Astrocyte (in vitro differentiated cells and primary cell): ENCODE results near the gene FADS6.

ENCODE experiments used
- EZH2 ChIP-seq: IDR thresholded peaks from 2 replicates; pipeline ENCODE4 v1.6.1; 2012; ENCODE audit warnings: mild to moderate bottlenecking, low read length, inconsistent platforms; ENCODE audit not compliant: insufficient read depth
- TF ChIP-seq, protein P1 (sequence below): IDR thresholded peaks from 2 replicates; pipeline ENCODE4 v1.5.1; 2011; ENCODE audit warnings: low read depth, mild to moderate bottlenecking, inconsistent platforms, low read length, moderate library complexity; ENCODE audit not compliant: insufficient read depth

DNA sequence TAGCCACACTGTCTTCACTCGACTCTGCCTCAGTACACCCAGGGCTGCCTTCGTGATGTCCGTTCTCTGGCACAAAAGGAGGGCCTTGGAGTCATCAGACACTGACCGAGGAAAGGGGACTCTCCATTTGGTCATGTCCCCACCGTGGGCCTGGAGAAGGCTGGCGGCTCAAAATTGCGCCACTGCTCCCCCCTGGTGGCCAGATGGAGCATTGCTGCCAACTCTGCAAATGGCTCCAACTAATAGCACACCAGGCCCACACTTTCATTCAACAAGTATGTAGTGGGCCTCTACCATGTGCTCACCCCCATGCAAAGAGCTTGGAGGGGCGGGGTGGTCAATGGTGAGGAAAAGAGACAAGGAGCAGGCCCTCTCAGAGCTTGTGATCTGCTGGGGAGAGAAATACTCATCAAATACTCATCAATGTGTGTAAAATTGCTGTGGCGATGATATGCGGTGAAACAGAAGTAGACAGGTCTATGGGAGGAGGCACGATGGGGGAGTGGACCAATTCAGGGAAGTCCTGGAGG lies 28.5 kb downstream of the FADS6 start:
- TF ChIP-seq, protein P1, sequence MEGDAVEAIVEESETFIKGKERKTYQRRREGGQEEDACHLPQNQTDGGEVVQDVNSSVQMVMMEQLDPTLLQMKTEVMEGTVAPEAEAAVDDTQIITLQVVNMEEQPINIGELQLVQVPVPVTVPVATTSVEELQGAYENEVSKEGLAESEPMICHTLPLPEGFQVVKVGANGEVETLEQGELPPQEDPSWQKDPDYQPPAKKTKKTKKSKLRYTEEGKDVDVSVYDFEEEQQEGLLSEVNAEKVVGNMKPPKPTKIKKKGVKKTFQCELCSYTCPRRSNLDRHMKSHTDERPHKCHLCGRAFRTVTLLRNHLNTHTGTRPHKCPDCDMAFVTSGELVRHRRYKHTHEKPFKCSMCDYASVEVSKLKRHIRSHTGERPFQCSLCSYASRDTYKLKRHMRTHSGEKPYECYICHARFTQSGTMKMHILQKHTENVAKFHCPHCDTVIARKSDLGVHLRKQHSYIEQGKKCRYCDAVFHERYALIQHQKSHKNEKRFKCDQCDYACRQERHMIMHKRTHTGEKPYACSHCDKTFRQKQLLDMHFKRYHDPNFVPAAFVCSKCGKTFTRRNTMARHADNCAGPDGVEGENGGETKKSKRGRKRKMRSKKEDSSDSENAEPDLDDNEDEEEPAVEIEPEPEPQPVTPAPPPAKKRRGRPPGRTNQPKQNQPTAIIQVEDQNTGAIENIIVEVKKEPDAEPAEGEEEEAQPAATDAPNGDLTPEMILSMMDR: peak; percentile 83
- no peak for TF ChIP-seq EZH2
